GM20000 (cell line): ENCODE data around the gene MAPKAPK5.
"Not testable (repeated sequence)": the region's sequence is repeated elsewhere in the genome, so short reads cannot be mapped to it uniquely, and the experiment has no call there.

Experiments
- DNase-seq: peaks from one replicate; pipeline ENCODE4 v3.0.0; 2012; ENCODE audit warnings: low spot score
- CTCF ChIP-seq: IDR thresholded peaks from 2 replicates; pipeline ENCODE4 v1.5.1; 2012; ENCODE audit warnings: mild to moderate bottlenecking, control low read depth; ENCODE audit errors: extremely low read depth, missing control alignments

Gene MAPKAPK5

GRCh38 chr12:111823891-111824290 is 18.1 kb upstream of the MAPKAPK5 start:
- no peak for TF ChIP-seq CTCF
- DNase-seq = no peak

GRCh38 chr12:111824312-111824711 is 17.7 kb upstream of the MAPKAPK5 start:
- DNase-seq = not testable (repeated sequence)

- no peak for DNase-seq
- no peak for TF ChIP-seq CTCF
These were observed 16.5 kb upstream of the MAPKAPK5 start for GRCh38 chr12:111825509-111825908.

GRCh38 chr12:111826316-111826715 is 15.7 kb upstream of the MAPKAPK5 start:
- no peak for DNase-seq
- TF ChIP-seq CTCF = no peak

- no peak for DNase-seq
- TF ChIP-seq CTCF = no peak
These were observed 15.0 kb upstream of the MAPKAPK5 start for GRCh38 chr12:111826992-111827391.

GRCh38 chr12:111827907-111828306 is 14.1 kb upstream of the MAPKAPK5 start:
- TF ChIP-seq CTCF = no peak
- DNase-seq = no peak

- no peak for DNase-seq
- TF ChIP-seq CTCF = no peak
These were observed 13.6 kb upstream of the MAPKAPK5 start for GRCh38 chr12:111828338-111828979.

GRCh38 chr12:111829635-111830034 is 12.4 kb upstream of the MAPKAPK5 start:
- not testable (repeated sequence) for DNase-seq

GRCh38 chr12:111834740-111835386 is 7.2 kb upstream of the MAPKAPK5 start:
- DNase-seq = not testable (repeated sequence)

GRCh38 chr12:111835531-111836181 is 6.4 kb upstream of the MAPKAPK5 start:
- DNase-seq = not testable (repeated sequence)
